Transverse colon (tissue), 4 donors: ENCODE data around the gene USP24. TPM values are rescaled to one million over a fixed set of nuclear protein-coding genes. Genes with fewer than 3 reads are reported as not detected.

Source experiments
- DNase-seq: peaks from one replicate; pipeline ENCODE4 v3.0.0-alpha.2; 2019
- H3K27ac ChIP-seq, 4 donors: fragments of 200-600 bp; sonication (generic); 2 replicates each; pipeline ENCODE4 v1.5.1; 2016 to 2018; ENCODE audit warnings: inconsistent platforms in 4 of 4
- H3K27me3 ChIP-seq: fragments of 200-600 bp; sonication (generic); 2 replicates; pipeline ENCODE4 v1.5.1; 2017; ENCODE audit warnings: inconsistent platforms
- H3K36me3 ChIP-seq, 4 donors: fragments of 200-600 bp; sonication (generic); 2 replicates each; pipeline ENCODE4 v1.5.1; 2017 to 2019; ENCODE audit warnings: inconsistent platforms in 4 of 4
- H3K4me1 ChIP-seq, 4 donors: fragments of 200-600 bp; sonication (generic); 2 replicates each; pipeline ENCODE4 v1.5.1; 2017 to 2020; ENCODE audit warnings: inconsistent platforms in 4 of 4
- H3K4me3 ChIP-seq, 4 donors: fragments of 200-600 bp; sonication (generic); 1 replicate in 1 of 4; 2 replicates in 3 of 4; pipeline versions ENCODE4 v1.5.1 to v1.6.1; 2017 to 2019; ENCODE audit warnings: inconsistent platforms in 4 of 4
- H3K9me3 ChIP-seq, 2 donors: fragments of 200-600 bp; sonication (generic); 2 replicates each; pipeline ENCODE4 v1.5.1; 2017 to 2019; ENCODE audit warnings: inconsistent platforms in 2 of 2
- CTCF ChIP-seq, 5 experiments: fragments of 200-600 bp in 3 of 5; fragments of 450-650 bp in 2 of 5; sonication (generic) in 3 of 5; IDR thresholded peaks; 1 replicate in 2 of 5; 2 replicates in 3 of 5; pipeline ENCODE4 v1.5.1; 2016 to 2017; ENCODE audit warnings: antibody characterized with exemption in 5 of 5, inconsistent platforms in 3 of 5, mild to moderate bottlenecking in 2 of 5, moderate library complexity in 1 of 5
- EP300 ChIP-seq: sonication (generic); formaldehyde crosslinking; IDR thresholded peaks from one replicate; pipeline ENCODE4 v1.6.1; 2017; ENCODE audit warnings: antibody characterized with exemption, low read depth
- POLR2A ChIP-seq: fragments of 450-650 bp; IDR thresholded peaks from one replicate; pipeline ENCODE4 v1.6.1; 2016; ENCODE audit warnings: antibody characterized with exemption, mild to moderate bottlenecking, moderate library complexity
- POLR2AphosphoS5 ChIP-seq, 3 donors: sonication (generic); formaldehyde crosslinking; IDR thresholded peaks; one replicate each; pipeline ENCODE4 v1.6.1; 2016; ENCODE audit warnings: antibody characterized with exemption in 3 of 3
- WGBS, 2 donors: methylation state at CpG; one replicate each; pipeline ENCODE4 v1.1.5; 2018; ENCODE audit warnings: low coverage in 1 of 2; 5-methylcytosine and 5-hydroxymethylcytosine counted together
- in situ Hi-C, 4 donors: fragments of 200-750 bp; cut with MboI; loops; one replicate each; pipeline versions ENCODE4 v1.15.0 to v1.15.1; 2017; ENCODE audit warnings: low sequenced_read_pairs in 3 of 4, low pct_ligation_motif_present in 1 of 4, low pct_unique_long_range_greater_than_20kb in 1 of 4
- intact Hi-C: fragments of 100-400 bp; cut with DNase I; formaldehyde crosslinking; loops from one replicate; pipeline ENCODE4 v1.15.1; 2023; ENCODE audit warnings: low total_unique reads
- total RNA-seq, 4 donors: library from RNA; depleted of rRNA; stranded (reverse); fragments of >200 nt; gene quantifications; one replicate each; pipeline ENCODE4 v1.1.0, GENCODE V29; 2016

The USP24 gene, protein sequence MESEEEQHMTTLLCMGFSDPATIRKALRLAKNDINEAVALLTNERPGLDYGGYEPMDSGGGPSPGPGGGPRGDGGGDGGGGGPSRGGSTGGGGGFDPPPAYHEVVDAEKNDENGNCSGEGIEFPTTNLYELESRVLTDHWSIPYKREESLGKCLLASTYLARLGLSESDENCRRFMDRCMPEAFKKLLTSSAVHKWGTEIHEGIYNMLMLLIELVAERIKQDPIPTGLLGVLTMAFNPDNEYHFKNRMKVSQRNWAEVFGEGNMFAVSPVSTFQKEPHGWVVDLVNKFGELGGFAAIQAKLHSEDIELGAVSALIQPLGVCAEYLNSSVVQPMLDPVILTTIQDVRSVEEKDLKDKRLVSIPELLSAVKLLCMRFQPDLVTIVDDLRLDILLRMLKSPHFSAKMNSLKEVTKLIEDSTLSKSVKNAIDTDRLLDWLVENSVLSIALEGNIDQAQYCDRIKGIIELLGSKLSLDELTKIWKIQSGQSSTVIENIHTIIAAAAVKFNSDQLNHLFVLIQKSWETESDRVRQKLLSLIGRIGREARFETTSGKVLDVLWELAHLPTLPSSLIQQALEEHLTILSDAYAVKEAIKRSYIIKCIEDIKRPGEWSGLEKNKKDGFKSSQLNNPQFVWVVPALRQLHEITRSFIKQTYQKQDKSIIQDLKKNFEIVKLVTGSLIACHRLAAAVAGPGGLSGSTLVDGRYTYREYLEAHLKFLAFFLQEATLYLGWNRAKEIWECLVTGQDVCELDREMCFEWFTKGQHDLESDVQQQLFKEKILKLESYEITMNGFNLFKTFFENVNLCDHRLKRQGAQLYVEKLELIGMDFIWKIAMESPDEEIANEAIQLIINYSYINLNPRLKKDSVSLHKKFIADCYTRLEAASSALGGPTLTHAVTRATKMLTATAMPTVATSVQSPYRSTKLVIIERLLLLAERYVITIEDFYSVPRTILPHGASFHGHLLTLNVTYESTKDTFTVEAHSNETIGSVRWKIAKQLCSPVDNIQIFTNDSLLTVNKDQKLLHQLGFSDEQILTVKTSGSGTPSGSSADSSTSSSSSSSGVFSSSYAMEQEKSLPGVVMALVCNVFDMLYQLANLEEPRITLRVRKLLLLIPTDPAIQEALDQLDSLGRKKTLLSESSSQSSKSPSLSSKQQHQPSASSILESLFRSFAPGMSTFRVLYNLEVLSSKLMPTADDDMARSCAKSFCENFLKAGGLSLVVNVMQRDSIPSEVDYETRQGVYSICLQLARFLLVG (N-terminal part only)
- total RNA-seq = 10 to 100 TPM; 30.7 to 79.4 (median 48.9) TPM

DNA sequence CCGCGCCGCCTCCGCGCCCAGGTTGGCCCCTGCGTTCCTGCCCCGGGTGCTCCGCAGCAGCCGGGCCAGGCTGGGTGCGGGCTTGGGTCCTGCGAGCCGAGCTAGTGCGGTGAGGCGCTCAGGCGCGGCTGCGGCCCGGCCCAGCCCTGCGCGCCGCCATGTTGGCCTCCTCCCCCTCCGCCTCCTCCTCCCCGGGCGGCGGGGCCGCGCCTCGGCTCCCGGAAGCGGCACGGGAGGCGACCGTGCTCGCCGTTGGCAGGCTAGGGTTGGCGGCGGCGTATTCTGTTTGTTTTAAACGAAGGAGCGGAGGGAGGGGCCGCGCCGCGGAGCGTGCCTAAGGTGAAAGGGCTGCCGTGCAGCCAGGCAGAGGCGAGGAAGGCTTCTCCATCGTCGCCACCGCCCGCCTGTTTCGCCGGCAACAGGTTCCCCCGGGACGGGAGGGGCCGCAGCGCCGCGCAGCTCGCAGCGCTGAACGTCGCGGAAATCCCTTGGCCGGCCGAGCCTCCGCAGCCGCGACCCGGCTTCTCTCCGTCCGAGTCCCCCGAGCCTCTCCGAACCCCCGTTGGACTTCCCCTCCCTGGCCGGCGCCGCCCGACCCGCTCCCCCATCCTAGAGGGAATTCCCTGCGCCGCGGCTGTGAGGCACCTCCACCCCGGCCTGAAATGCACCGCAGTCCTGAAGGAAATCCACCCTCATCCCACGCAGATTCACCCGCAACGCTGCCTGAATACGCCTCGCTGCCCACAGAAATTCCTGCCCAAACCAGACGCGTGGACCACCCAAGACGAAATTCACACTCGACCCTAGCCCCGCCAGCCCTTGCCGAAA lies at the start of gene USP24:
Gene USP24, minus strand, starts transcription at position 171 of the 828 bp plus-strand sequence. CDS start 251 bp downstream, outside the sequence.
- Histone ChIP-seq H3K36me3 (no peaks in the 10 kb centered on the region), H3K4me3 (peak within 1 kb of the TSS; percentile 62 to 94 (median 89)), H3K27me3 (no peaks in the 10 kb centered on the region), H3K4me1 (peaks cover 27 to 61% (median 45%) of the 10 kb centered on the region in 4 donors), H3K27ac (peak within 1 kb of the TSS; percentile 91 to 97 (median 94)), H3K9me3 (no peaks in the 10 kb centered on the region)
- intact Hi-C loops = no loop called here
- WGBS, 2 donors = 1% methylated on average over 69 of the region's 96 CpGs; no CpG with 5 or more reads in 1 of the 2 donors
- TF ChIP-seq CTCF (IDR thresholded peaks at IDR 0.05) (no peak), POLR2AphosphoS5 (IDR thresholded peaks at IDR 0.05) (peak; percentile 71 to 90 (median 88)), POLR2A (peak; percentile 89), EP300 (no peak)
- in situ Hi-C loops = no loop called here
- peak; percentile 88 for DNase-seq

- in situ Hi-C loops (no loop called here), intact Hi-C loops (no loop called here)
- Histone ChIP-seq H3K27me3 (no peaks in the 10 kb centered on the region), H3K4me3 (no peak overlapping the region), H3K9me3 (no peaks in the 10 kb centered on the region), H3K27ac (no peak overlapping the region), H3K4me1 (no peaks in the 10 kb centered on the region), H3K36me3 (no peaks in the 10 kb centered on the region)
- TF ChIP-seq POLR2A = no peak
- TF ChIP-seq CTCF (IDR thresholded peaks at IDR 0.05) = no peak
- no peak for TF ChIP-seq POLR2AphosphoS5 (IDR thresholded peaks at IDR 0.05)
- DNase-seq = no peak
- WGBS, 2 donors = 77% methylated on average over 1 of the region's 1 CpG; no CpG with 5 or more reads in 1 of the 2 donors
Measured at GRCh38 chr1:55262822-55263221, 47.7 kb upstream of the USP24 start.

GRCh38 chr1:55259911-55260609 lies 44.9 kb upstream of the USP24 start:
- 78 to 82% methylated on average over 4 to 7 of the region's 7 CpGs for WGBS, 2 donors
- no peak overlapping the region for H3K4me3 ChIP-seq
- TF ChIP-seq EP300 = no peak
- no peak for TF ChIP-seq POLR2A
- no peak for TF ChIP-seq CTCF (IDR thresholded peaks at IDR 0.05)
- TF ChIP-seq POLR2AphosphoS5 (IDR thresholded peaks at IDR 0.05) = no peak
- H3K27ac ChIP-seq = no peak overlapping the region
- in situ Hi-C loops = no loop called here
- intact Hi-C loops = no loop called here
- no peaks in the 10 kb centered on the region for H3K36me3 ChIP-seq
- no peaks in the 10 kb centered on the region for H3K4me1 ChIP-seq
- DNase-seq = no peak
- no peaks in the 10 kb centered on the region for H3K27me3 ChIP-seq
- H3K9me3 ChIP-seq = no peaks in the 10 kb centered on the region
